ENCODE results near the gene KLHDC7A.

The KLHDC7A gene

DNA sequence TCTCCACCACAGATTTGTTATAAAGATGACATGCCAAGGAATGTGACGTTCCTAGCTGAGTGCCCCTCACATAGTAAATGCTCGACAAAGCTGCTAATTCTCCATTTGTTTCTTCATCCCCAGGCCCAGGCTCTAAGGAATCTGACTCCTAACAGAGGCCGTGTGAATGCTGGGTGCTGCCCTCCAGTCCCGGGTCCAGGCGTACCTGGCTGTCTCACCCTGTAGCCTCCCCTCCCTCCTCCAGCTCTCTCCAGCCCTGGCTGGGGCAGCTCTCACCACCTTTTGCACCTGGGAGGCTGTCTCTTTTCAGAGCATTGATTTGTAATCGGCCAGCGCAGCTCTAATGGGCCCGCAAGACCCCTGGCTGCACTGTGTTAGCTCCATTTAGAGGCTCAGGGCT is 11.2 kb upstream of the KLHDC7A start:
- no peak for DNase-seq
- intact Hi-C loops (cut with DNase I) = no loop called here

- DNase-seq = no peak
Observed at GRCh38 chr1:18470671-18471355, 9.9 kb upstream of the KLHDC7A start.

GRCh38 chr1:18473195-18473815 is 7.4 kb upstream of the KLHDC7A start:
- intact Hi-C loops (cut with DNase I) = no loop called here
- DNase-seq = no peak

More at GRCh38 chr1:18470671-18471355, 9.9 kb upstream of the KLHDC7A start:
- intact Hi-C loops (cut with DNase I) = no loop called here

GRCh38 chr1:18474559-18475175 is 6.1 kb upstream of the KLHDC7A start:
- DNase-seq = no peak
- intact Hi-C loops (cut with DNase I) = no loop called here

- DNase-seq = no peak
- intact Hi-C loops (cut with DNase I) = no loop called here
Observed at GRCh38 chr1:18475234-18475905, 5.4 kb upstream of the KLHDC7A start.

DNA sequence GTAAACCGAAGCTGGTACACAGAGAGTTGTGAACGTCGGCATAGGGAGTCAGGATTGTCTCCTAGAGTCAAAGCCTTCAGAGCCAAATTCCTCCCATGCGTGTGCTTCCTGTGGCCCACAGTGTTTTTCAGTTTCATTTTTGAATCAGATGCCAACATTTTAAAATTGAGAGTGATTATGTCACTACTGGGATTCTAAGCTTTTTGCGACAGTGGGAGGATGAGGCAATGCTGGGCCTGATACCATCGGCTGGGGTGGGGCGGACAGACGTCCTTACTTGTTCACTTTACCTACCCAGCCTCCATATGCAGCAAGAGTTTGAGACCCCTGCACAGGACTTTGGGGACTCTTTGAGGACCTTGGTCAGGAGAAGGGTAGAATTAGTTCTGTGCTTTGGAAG is 1.3 kb upstream of the KLHDC7A start:
- intact Hi-C loops (cut with DNase I) = no loop called here
- DNase-seq = no peak

DNA sequence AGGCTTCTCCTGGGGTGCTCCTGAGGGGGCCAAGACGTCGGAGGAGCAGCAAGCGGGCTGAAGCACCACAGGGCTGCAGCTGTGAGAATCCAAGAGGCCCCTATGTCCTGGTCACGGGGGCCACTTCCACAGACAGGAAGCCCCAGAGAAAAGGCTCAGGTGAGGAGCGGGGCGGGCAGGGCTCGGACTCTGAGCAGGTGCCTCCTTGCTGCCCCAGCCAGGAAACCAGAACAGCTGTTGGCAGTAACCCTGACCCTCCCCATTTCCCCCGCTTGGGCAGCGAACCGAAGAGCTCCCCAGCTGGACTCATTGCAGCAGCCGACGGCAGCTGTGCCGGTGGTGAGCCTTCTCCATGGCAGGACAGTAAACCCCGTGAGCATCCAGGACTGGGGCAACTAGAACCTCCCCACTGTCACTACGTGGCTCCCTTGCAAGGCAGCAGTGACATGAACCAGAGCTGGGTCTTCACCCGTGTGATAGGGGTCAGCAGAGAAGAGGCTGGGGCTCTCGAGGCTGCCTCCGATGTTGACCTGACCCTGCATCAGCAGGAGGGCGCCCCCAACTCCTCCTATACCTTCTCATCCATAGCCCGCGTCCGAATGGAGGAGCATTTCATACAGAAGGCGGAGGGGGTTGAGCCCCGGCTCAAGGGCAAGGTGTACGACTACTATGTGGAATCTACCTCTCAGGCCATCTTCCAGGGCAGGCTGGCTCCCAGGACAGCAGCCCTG is 625 bp downstream of the KLHDC7A start:
- no peak for DNase-seq
- intact Hi-C loops (cut with DNase I) = no loop called here

GRCh38 chr1:18481921-18482701 is 1.4 kb downstream of the KLHDC7A start:
- intact Hi-C loops (cut with DNase I) = no loop called here
- no peak for DNase-seq

- DNase-seq = no peak
- intact Hi-C loops (cut with DNase I) = no loop called here
Observed at GRCh38 chr1:18482721-18483425, 2.1 kb downstream of the KLHDC7A start.

DNA sequence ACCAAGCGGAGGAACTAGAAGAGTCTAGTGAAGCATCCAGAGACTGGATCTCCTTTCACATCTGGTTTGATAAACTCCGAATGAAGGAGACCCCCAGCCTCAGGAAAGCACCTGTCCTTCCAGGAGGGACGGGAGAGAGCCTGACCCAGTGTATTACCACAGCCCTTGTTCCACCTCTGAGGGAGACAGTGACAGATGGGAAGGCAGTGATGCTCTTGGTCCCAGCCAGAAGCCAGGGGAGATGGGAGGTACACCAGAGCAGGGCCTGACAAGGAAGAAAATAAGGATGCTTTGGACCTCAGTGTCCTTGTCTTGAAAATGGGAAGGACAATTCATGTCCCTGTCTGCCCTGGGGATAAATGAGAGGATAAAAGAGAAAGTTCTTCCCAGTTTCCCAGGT is 3.5 kb downstream of the KLHDC7A start:
- intact Hi-C loops (cut with DNase I) = no loop called here

DNA sequence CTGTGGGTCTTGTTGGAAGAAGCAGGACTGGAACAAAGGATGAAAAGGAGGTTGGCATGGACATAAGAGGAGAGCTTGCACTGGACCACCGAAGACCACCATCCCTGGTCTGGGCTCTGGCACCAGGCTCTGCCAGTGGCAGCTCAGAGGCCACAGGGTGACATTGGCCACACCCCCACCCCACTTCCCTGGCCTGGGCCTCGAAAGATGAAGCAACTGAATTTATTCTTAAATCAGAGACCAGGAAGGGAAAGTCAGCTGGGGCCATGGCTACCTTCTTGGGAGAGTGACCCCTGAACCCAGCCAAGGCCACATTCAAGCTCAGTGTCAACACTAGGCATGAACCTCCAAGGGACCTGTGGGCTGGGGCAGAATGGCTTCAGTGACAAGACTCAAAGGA is 4.0 kb downstream of the KLHDC7A start:
- DNase-seq = peak in 1 of 42 donors; percentile 18
- intact Hi-C loops (cut with DNase I) = no loop called here

More for the DNA sequence above, 3.5 kb downstream of the KLHDC7A start:
- DNase-seq = no peak

- intact Hi-C loops (cut with DNase I) = no loop called here
- DNase-seq = peak in 1 of 42 donors; percentile 4
Observed at GRCh38 chr1:18485227-18485626, 4.5 kb downstream of the KLHDC7A start.

DNA sequence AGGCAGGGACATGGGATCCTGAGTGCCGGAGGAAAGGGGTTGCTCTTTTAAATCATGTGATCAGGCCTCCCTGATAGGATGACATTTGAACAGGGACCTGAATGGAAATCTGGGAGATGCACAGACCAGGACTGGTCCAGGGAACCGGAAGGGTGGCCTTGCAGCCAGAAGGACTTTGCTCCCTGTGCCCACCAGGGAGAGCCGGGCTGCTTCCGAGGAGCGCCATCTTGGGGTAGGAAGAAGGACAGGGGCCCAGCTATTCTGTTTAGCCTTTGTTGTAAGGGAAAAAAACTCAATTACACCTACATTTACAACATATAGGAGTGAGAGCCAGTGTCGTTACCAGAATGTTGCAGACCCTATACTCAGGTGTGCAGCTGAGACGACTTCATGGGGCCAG is 5.5 kb downstream of the KLHDC7A start:
- no peak for DNase-seq

GRCh38 chr1:18489417-18490143 is 8.8 kb downstream of the KLHDC7A start:
- DNase-seq = no peak
- intact Hi-C loops (cut with DNase I) = no loop called here

More for the DNA sequence above, 5.5 kb downstream of the KLHDC7A start:
- intact Hi-C loops (cut with DNase I) = no loop called here

DNA sequence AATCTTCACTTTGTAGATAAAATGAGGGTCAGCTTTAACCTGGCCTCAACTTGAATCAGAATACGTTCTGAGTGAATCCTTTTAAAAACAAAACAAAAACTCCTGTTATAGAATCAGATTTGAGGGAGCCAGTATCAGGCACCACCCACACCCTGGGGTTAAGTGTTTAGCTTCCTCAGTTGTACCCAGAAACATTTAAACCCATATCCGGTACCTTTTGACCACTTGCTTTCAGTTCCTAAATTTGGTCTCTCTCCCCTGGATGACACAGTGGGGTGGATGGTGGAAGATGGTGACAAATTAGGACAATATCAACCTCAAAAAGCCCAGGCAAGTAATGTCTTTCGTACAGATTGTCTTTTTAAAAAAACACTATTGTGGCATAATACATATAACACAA is 10.4 kb downstream of the KLHDC7A start:
- intact Hi-C loops (cut with DNase I) = no loop called here
- no peak for DNase-seq

DNA sequence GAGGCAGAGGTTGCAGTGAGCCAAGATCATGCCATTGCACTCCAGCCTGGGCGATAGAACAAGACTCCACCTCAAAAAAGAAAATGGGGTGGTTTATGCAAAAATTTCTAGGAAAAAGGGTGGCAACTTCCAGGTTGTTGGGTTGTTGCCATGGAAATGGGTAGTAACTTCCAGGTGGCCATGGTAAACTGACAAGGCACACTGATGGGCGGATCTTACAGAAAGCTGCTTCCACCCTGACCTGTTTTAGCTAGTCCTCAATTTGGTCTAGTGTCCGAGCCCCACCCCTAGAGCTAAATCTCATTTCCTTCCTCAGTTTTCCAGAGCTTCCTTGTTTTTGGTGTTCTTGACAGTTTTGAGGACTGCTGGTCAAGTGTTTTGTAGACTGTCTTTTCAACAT is 13.6 kb downstream of the KLHDC7A start:
- intact Hi-C loops (cut with DNase I) = no loop called here
- DNase-seq = peak in 1 of 42 donors; percentile 13

DNA sequence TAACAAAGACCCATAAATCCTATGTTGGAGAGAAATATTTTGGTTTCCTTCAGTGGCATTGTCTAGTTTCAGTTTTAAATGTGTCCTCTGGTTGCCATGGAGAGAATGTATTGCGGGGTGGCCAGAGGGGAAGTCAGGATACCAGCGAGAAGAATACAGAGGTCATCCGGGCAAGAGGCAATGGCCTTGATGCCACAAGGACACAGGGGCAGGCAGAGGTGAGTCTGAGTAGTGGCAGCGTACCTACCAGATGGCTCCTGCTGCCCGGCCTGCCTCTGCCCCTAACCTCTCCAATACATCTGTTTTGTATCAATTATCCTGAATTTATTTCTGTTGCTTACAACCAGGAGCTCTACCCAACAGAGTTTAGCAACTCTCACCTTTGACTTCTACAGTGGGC is 14.9 kb downstream of the KLHDC7A start:
- no peak for DNase-seq
- intact Hi-C loops (cut with DNase I) = no loop called here
